Caco-2 (cell line): ENCODE data around the gene VPS13D. TPM values are rescaled to one million over a fixed set of nuclear protein-coding genes. Genes with fewer than 3 reads are reported as not detected.

Experiments
- BruUV-seq: library from RNA; stranded (reverse); fragments of 400-500 nt; replicated peaks from 2 replicates; lab custom pipeline; 2021; lab: Mats Ljungman, UMichigan
- CTCF ChIA-PET: fragments of 300-600 bp; sonication (Branson Sonifier 250); formaldehyde crosslinking; loops from one replicate; lab custom pipeline; 2022; ENCODE audit warnings: antibody characterized with exemption; lab: Charles Lee
- POLR2A ChIA-PET: fragments of 300-600 bp; sonication (Branson Sonifier 250); formaldehyde crosslinking; loops from one replicate; lab custom pipeline; 2022; ENCODE audit warnings: antibody characterized with exemption; lab: Charles Lee
- DNase-seq, 2 experiments: peaks; one replicate each; pipeline versions ENCODE4 v3.0.0 to v3.0.0-alpha.2; 2020 to 2022
- H3K27me3 ChIP-seq: replicated peaks from 2 replicates; pipeline ENCODE4 v1.6.0; 2011; ENCODE audit warnings: low read length; ENCODE audit not compliant: control insufficient read depth, insufficient read depth
- H3K36me3 ChIP-seq: 2 replicates; pipeline ENCODE4 v1.5.1; 2011; ENCODE audit warnings: low read length; ENCODE audit not compliant: control insufficient read depth, insufficient read depth
- H3K4me1 ChIP-seq: fragments of 250-450 bp; sonication (Bioruptor Pico); 2 replicates; pipeline ENCODE4 v1.5.1; 2020; ENCODE audit warnings: mild to moderate bottlenecking
- H3K4me3 ChIP-seq: 2 replicates; pipeline ENCODE4 v1.5.1; 2011; ENCODE audit warnings: low read depth, mild to moderate bottlenecking, control low read depth, low read length
- H3K9me3 ChIP-seq: fragments of 250-450 bp; sonication (Bioruptor Pico); 2 replicates; pipeline ENCODE4 v1.5.1; 2020; ENCODE audit warnings: mild to moderate bottlenecking, moderate library complexity
- H3K27ac Mint-ChIP-seq: one replicate; pipeline ENCODE4 v1.8.0; 2022; ENCODE audit warnings: mixed read lengths; ENCODE audit not compliant: unreplicated experiment
- H3K27me3 Mint-ChIP-seq: one replicate; pipeline ENCODE4 v1.8.0; 2022; ENCODE audit warnings: mixed read lengths; ENCODE audit not compliant: insufficient read depth, unreplicated experiment
- H3K36me3 Mint-ChIP-seq: one replicate; pipeline ENCODE4 v1.8.0; 2022; ENCODE audit warnings: mild to moderate bottlenecking, mixed read lengths; ENCODE audit not compliant: insufficient read depth, unreplicated experiment
- H3K4me1 Mint-ChIP-seq: one replicate; pipeline ENCODE4 v1.8.0; 2022; ENCODE audit warnings: low read depth, mixed read lengths; ENCODE audit not compliant: unreplicated experiment
- H3K4me3 Mint-ChIP-seq: one replicate; pipeline ENCODE4 v1.8.0; 2022; ENCODE audit warnings: mild to moderate bottlenecking, moderate library complexity, mixed read lengths; ENCODE audit not compliant: unreplicated experiment
- H3K9me3 Mint-ChIP-seq: one replicate; pipeline ENCODE4 v1.8.0; 2022; ENCODE audit warnings: mixed read lengths; ENCODE audit not compliant: unreplicated experiment
- intact Hi-C: fragments of 100-400 bp; cut with micrococcal nuclease; formaldehyde crosslinking; loops from one replicate; pipeline ENCODE4 v1.10.0; 2022; ENCODE audit not compliant: unreplicated experiment
- total RNA-seq: library from RNA; stranded (reverse); gene quantifications from 2 replicates; pipeline ENCODE4 v1.2.3, GENCODE V29; 2022
- TF ChIP-seq, protein P1 (sequence below), 2 experiments: fragments of 200-600 bp in 1 of 2; IDR thresholded peaks; 1 replicate in 1 of 2; 2 replicates in 1 of 2; pipeline versions ENCODE4 v1.5.1 to v1.8.0; 2011 to 2022; ENCODE audit warnings: antibody characterized with exemption in 1 of 2, control low read depth in 1 of 2, inconsistent platforms in 1 of 2, low read depth in 1 of 2, low read length in 1 of 2, mild to moderate bottlenecking in 1 of 2, moderate library complexity in 1 of 2; ENCODE audit not compliant: insufficient read depth in 1 of 2, severe bottlenecking in 1 of 2, unreplicated experiment in 1 of 2

Gene VPS13D
- total RNA-seq, 1 experiment from 2014 or later, result 25.6 TPM

- BruUV-seq, result no TSS peak
- intact Hi-C loops, result no loop called here
- H3K4me3 Mint-ChIP-seq, result no peak overlapping the region
- H3K27me3 Mint-ChIP-seq, result no peaks in the 10 kb centered on the region
- ChIA-PET CTCF (no interaction called here), POLR2A (no interaction called here)
- no peaks in the 10 kb centered on the region for H3K36me3 ChIP-seq
- TF ChIP-seq, protein P1, sequence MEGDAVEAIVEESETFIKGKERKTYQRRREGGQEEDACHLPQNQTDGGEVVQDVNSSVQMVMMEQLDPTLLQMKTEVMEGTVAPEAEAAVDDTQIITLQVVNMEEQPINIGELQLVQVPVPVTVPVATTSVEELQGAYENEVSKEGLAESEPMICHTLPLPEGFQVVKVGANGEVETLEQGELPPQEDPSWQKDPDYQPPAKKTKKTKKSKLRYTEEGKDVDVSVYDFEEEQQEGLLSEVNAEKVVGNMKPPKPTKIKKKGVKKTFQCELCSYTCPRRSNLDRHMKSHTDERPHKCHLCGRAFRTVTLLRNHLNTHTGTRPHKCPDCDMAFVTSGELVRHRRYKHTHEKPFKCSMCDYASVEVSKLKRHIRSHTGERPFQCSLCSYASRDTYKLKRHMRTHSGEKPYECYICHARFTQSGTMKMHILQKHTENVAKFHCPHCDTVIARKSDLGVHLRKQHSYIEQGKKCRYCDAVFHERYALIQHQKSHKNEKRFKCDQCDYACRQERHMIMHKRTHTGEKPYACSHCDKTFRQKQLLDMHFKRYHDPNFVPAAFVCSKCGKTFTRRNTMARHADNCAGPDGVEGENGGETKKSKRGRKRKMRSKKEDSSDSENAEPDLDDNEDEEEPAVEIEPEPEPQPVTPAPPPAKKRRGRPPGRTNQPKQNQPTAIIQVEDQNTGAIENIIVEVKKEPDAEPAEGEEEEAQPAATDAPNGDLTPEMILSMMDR (IDR thresholded peaks at IDR 0.05; ENCODE audit: insufficient read depth in 1 of 2, low read depth in 1 of 2, low read length in 1 of 2, severe bottlenecking in 1 of 2, unreplicated experiment in 1 of 2), result no peak
- H3K9me3 Mint-ChIP-seq, result no peaks in the 10 kb centered on the region
- no peaks in the 10 kb centered on the region for H3K4me1 ChIP-seq
- H3K4me1 Mint-ChIP-seq, result no peaks in the 10 kb centered on the region
- no peak overlapping the region for H3K4me3 ChIP-seq
- no peaks in the 10 kb centered on the region for H3K27me3 ChIP-seq
- H3K36me3 Mint-ChIP-seq, result no peaks in the 10 kb centered on the region
- no peak overlapping the region for H3K27ac Mint-ChIP-seq
- H3K9me3 ChIP-seq, result no peaks in the 10 kb centered on the region
- DNase-seq, result no peak
These were observed 286.9 kb downstream of the VPS13D start for GRCh38 chr1:12516741-12517140.

DNA sequence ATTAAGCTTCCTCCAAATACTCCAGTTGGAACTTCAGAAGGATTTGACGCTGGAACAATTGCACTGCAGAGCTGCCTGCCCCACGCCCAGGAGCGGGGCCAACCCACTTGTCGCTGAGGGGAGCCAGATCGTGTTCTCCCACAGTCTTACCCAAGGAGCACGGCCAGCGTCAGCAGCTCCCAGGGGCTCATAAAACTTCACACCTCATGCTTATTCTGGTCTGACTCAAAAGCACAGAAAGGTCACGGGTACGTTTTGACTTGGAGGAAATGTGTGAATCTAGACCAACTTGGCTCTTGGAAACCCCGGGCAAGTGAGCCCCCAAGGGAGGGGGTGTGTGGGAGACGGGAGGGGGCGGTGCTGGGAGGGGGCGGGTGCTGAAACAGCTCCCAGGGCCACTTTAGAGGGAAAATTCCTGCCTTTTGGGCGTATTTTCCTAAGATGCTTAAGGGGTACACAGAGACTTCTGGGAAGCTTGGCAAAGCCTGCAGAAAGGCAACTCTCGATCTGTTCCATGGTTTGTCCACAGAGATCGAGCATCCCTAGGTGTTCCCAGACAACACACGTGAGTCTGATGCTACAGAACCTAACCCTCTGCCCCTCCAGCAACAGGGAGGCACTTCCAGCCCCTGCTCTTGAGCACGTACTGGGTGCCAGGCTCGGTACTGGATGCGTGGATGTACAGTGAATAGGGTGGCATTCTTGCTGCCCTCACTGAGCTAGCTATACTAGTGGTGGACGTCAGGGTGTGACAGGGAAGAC lies 289.3 kb downstream of the VPS13D start:
- TF ChIP-seq, protein P1 (IDR thresholded peaks at IDR 0.05; ENCODE audit: insufficient read depth in 1 of 2, low read depth in 1 of 2, low read length in 1 of 2, severe bottlenecking in 1 of 2, unreplicated experiment in 1 of 2), result no peak
- ChIA-PET CTCF (no interaction called here), POLR2A (no interaction called here)
- Mint-ChIP-seq H3K4me1 (no peaks in the 10 kb centered on the region), H3K36me3 (no peaks in the 10 kb centered on the region), H3K27me3 (no peaks in the 10 kb centered on the region), H3K27ac (no peak overlapping the region), H3K4me3 (no peak overlapping the region), H3K9me3 (no peaks in the 10 kb centered on the region)
- intact Hi-C loops, result no loop called here
- Histone ChIP-seq H3K4me3 (no peak overlapping the region), H3K4me1 (no peaks in the 10 kb centered on the region), H3K36me3 (no peaks in the 10 kb centered on the region), H3K27me3 (no peaks in the 10 kb centered on the region), H3K9me3 (no peaks in the 10 kb centered on the region)
- DNase-seq, result no peak
- no TSS peak for BruUV-seq

GRCh38 chr1:12519693-12520364 lies 290.0 kb downstream of the VPS13D start:
- Histone ChIP-seq H3K9me3 (no peaks in the 10 kb centered on the region), H3K4me1 (no peaks in the 10 kb centered on the region), H3K27me3 (no peaks in the 10 kb centered on the region), H3K36me3 (no peaks in the 10 kb centered on the region), H3K4me3 (no peak overlapping the region)
- Mint-ChIP-seq H3K4me1 (no peaks in the 10 kb centered on the region), H3K27ac (no peak overlapping the region), H3K4me3 (no peak overlapping the region), H3K9me3 (no peaks in the 10 kb centered on the region), H3K36me3 (no peaks in the 10 kb centered on the region), H3K27me3 (no peaks in the 10 kb centered on the region)
- CTCF ChIA-PET, result no interaction called here
- POLR2A ChIA-PET, result no interaction called here
- no peak for DNase-seq
- no TSS peak for BruUV-seq
- intact Hi-C loops, result no loop called here
- TF ChIP-seq, protein P1 (IDR thresholded peaks at IDR 0.05; ENCODE audit: insufficient read depth in 1 of 2, low read depth in 1 of 2, low read length in 1 of 2, severe bottlenecking in 1 of 2, unreplicated experiment in 1 of 2), result no peak
